Left renal cortex interstitium (tissue), 4 donors: ENCODE data around the gene CEP55. TPM values are rescaled to one million over a fixed set of nuclear protein-coding genes. Genes with fewer than 3 reads are reported as not detected.

ENCODE experiments used
- DNase-seq, 4 donors: peaks; one replicate each; pipeline ENCODE4 v3.0.0-alpha.2; 2013; ENCODE audit warnings: low read depth in 4 of 4, low spot score in 2 of 4, missing footprints in 1 of 4
- polyA plus RNA-seq, 4 donors: library from polyadenylated mRNA; unstranded; fragments of 120-200 nt; gene quantifications; one replicate each; pipeline ENCODE4 v1.2.1, GENCODE V29; 2013; ENCODE audit not compliant: insufficient read length in 4 of 4

CEP55 gene
- polyA plus RNA-seq, 4 donors, result 12.9 to 15.0 (median 14.5) TPM

GRCh38 chr10:93468461-93469213, 27.8 kb upstream of the CEP55 start:
- no peak for DNase-seq

GRCh38 chr10:93469454-93469853, 27.0 kb upstream of the CEP55 start:
- DNase-seq, result no peak

GRCh38 chr10:93471110-93471651, 25.2 kb upstream of the CEP55 start:
- DNase-seq, result no peak

GRCh38 chr10:93473161-93473560, 23.3 kb upstream of the CEP55 start:
- no peak for DNase-seq

GRCh38 chr10:93473804-93474472, 22.5 kb upstream of the CEP55 start:
- DNase-seq, result no peak

GRCh38 chr10:93475227-93475626, 21.2 kb upstream of the CEP55 start:
- no peak for DNase-seq

GRCh38 chr10:93475871-93476270, 20.5 kb upstream of the CEP55 start:
- DNase-seq, result no peak

- DNase-seq, result no peak
Measured at GRCh38 chr10:93476756-93477155, 19.7 kb upstream of the CEP55 start.

- DNase-seq, result no peak
Measured at GRCh38 chr10:93478873-93479272, 17.5 kb upstream of the CEP55 start.

- DNase-seq, result peak in 1 of 4 donors; percentile 75
Measured at GRCh38 chr10:93481637-93482144, 14.7 kb upstream of the CEP55 start.

- DNase-seq, result peak in 3 of 4 donors; percentile 77 to 93 (median 77)
Measured at GRCh38 chr10:93482145-93482834, 14.1 kb upstream of the CEP55 start, which contains the start of gene MYOF. TSS of gene MYOF (minus strand) at chr10:93482334. CDS start at chr10:93482194, 140 bp downstream.

- no peak for DNase-seq
Measured at GRCh38 chr10:93485690-93486089, 10.7 kb upstream of the CEP55 start.

- no peak for DNase-seq
Measured at GRCh38 chr10:93488956-93489528, 7.4 kb upstream of the CEP55 start.

GRCh38 chr10:93491602-93492121, 4.8 kb upstream of the CEP55 start:
- DNase-seq, result no peak

- no peak for DNase-seq
Measured at GRCh38 chr10:93493162-93493561, 3.2 kb upstream of the CEP55 start.

- no peak for DNase-seq
Measured at GRCh38 chr10:93494494-93494893, 1.9 kb upstream of the CEP55 start.

- no peak for DNase-seq
Measured at GRCh38 chr10:93495654-93496321, 624 bp upstream of the CEP55 start.

- DNase-seq, result no peak
Measured at GRCh38 chr10:93498166-93498565, 1.8 kb downstream of the CEP55 start.

GRCh38 chr10:93501650-93502049, 5.2 kb downstream of the CEP55 start:
- DNase-seq, result no peak

GRCh38 chr10:93503075-93503474, 6.7 kb downstream of the CEP55 start:
- no peak for DNase-seq
